GM18873 (cell line): ENCODE measurements around the gene HLA-A.
"Not testable (repeated sequence)": the region's sequence is repeated elsewhere in the genome, so short reads cannot be mapped to it uniquely, and the experiment has no call there.

Source experiments
- ATAC-seq: cut with Tn5 transposase; IDR thresholded peaks from one replicate; pipeline ENCODE4 v1.9.1; 2021; ENCODE audit warnings: mild to moderate bottlenecking, moderate library complexity, moderate number of reproducible peaks; ENCODE audit not compliant: unreplicated experiment, low FRiP score

The HLA-A gene

DNA sequence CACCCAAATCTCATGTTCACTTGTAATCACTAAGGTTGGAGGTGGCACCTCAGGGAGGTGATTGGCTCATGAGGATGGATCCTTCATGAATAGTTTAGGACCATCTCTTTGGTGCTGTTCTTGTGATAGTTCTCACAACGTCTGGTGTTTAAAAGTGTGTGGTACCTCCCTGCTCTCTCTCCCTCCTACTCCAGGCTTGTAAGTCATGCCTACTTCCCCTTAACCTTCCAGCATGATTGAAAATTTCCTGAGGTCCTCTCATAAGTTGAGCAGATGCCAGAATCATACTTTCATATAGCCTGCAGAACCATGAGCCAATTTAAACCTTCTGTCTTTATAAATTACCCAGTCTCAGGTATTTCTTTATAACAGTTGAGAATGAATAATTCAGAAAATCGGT, 16.6 kb downstream of the HLA-A start:
- ATAC-seq, result no peak

DNA sequence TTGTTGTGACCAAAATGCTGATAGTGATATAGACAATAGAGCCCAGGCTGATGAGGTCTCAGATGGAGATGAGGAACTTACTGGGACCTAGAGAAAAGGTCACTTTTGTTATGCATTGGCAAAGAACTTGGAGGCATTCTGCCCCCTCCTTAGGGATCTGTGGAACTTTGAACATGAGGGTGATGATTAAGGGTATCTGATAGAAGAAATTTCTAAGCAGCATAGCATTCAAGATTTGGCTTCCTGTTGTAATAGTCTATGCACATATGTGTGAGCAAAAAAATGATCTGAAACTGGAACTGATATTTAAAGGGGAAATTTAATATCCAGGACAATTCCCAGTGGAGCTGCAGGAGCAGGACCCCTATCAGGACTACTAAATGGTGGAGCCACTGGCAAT, 17.1 kb downstream of the HLA-A start:
- ATAC-seq, result no peak

DNA sequence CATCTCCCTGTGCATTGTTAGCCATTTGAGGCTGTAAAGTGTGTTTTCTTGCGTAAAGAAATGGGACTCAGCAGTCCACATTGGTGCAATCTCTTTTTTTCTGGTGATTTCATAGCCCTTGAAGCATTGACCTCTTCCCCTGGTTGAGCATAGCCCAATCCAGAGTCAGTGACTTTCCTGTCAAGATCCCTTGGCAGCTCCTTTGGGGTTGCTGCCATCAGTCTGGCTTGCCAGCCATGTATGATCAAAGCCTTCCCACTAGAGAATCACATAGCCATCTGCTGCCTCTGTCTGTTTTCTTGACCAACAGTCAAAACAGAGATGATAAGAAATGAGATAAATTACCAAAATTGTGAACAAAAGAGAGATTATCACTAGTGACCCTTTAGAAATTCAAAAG, 19.6 kb downstream of the HLA-A start:
- no peak for ATAC-seq

DNA sequence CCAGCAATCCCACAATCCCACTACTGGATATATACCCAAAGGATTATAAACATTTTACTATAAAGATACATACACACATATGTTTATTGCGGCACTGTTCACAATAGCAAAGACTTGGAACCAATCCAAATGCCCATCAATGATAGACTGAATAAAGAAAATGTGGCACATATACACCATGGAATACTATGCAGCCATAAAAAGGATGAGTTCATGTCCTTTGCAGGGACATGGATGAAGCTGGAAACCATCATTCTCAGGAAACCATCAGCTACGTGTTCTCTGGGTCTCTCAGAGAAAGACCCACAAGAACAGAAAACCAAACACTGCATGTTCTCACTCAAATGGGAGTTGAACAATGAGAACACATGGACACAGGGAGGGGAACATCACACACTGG, 21.4 kb downstream of the HLA-A start:
- ATAC-seq, result not testable (repeated sequence)

DNA sequence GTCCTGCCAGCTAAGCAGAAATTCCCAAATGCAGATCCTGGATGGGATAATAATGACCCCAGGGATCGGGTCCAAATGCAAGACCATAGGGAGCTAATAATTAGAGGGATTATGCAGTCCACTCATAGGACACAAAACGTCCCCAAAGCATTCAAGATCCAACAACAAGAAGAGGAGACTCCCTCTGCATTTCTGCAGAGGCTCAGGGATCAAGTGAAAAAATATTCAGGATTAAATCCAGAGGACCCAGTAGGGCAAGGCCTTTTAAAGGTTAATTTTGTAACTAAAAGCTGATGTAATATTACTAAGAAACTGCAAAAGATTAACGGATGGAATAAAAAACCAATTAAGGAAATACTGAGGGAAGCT, 22.2 kb downstream of the HLA-A start:
- ATAC-seq, result no peak

DNA sequence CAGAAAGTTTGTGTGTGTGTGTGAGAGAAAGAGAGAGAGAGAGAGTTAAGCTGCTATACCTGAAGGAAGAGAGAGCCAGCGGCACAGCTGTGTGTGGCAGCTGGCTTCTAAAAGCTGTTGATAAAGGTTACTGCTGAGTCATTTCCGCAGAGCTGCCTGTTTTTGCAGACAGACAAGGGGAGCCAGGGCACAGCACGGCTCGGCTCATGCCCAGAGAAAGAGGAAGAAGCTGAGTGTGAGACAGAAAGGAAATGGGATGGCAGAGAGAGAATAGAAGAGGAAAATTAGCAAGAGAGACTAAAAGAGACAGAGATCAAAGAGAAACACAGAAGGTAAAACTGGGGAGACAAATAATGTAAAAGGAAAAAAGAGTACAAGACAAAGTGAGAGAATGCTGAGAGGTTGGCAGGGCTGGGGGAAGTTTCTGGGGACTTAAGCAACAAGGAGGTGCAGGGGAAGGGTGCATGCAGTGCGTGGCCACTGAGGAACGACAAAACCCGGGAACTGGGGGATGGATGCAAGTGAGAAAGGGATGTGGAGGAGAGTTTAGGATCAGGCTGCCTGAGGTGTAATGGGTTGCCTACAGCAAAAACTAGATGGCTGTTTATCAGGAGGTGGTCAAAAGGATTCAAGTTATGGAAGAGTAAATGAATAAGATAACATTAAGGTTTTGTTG, 22.7 kb downstream of the HLA-A start:
- peak; percentile 87 for ATAC-seq

DNA sequence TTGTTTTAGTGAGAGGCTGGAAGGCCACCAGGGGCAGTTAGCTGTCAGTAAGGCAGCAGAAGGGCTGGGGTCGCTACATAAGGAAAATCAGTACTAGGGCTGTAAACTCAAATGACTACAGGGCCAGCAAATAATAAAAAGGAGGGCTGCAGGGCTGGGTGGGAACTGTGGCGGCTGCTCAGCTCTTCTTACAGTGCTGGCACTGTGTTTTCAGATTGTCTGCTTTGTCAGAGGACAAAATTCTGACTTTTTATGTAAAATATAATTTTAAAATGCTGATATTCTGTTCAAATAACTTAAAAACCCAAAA, 23.2 kb downstream of the HLA-A start:
- ATAC-seq, result no peak

DNA sequence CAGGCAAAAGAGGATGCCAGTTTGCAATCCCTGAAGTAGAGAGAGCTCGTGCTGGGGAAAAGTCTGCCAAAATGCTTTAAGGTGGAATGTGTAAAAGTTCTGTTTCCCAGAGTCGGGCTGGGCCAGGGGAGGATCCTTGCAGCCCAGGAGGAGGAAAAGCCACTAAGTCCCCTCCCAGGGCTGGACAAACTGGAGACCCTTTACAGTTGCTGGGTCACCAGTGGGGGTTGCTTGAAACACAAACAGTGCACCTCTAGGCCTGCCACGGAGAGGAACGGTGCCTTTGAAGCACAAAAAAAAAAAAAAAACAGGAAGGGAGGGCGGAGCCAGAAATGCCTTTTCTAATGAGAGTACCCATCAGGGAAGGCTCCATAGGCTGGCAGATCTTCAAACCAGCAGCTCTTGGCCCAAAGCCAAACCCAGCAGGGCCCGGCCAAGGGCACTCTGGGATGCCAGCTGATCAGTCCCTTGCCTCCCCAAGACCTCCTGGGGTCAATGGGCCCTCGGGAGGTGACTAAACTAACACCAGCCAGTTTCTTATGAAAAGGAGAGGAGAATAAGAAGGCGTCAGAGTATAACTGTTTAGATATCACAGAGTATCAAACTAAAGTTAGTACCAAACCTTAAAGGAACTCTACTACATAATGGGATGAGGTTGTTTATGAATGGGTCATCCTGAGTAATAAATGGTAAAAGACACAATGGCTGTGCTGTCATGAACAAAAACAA, 23.7 kb downstream of the HLA-A start:
- ATAC-seq, result no peak

DNA sequence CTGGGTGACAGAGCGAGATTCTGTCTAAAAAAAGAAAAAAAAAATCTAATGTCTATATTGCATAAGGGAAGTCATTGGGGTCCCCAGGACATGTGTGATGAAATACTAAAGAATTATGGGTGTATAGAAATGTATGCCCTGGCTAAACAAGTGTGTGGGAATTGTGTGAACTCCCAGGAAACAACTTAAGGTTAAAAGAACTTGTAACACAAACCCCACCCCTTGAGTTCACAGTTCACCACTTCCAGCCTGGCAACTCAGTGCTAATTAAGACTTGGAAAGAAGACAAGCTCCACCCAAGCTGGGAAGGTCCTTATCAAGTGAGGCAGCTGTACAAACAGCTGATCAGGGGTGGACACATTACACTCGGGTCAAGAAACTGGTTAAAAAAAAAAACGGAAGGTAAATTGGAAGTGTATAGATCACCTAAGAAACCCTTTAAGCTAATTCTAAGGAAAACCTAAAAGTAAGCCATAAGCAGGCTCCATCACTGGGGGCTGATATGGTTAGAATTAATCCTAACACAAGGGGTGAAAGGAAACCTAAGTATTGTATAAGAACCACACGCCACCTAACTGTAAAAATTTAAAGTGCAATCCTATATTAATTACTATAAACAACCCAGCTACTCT, 25.2 kb downstream of the HLA-A start:
- ATAC-seq, result no peak

DNA sequence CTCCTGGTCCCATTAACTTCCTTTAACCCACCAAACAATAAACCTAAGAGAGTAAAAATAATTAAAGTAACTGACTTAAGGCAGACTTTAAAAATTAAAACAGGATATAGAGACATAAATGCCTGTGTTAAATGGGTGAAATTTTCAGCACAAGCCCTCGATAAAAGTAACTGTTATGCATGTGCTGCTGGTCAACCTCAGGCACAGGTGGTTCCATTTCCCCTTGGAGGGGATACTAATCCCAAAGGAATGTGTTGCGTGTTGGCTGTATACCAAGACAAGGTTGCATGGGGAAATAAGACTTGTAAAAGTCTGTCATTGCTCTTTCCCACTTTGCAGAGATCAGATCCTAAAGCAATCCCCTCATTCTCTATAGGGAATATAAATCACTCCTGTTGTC, 25.8 kb downstream of the HLA-A start:
- no peak for ATAC-seq

DNA sequence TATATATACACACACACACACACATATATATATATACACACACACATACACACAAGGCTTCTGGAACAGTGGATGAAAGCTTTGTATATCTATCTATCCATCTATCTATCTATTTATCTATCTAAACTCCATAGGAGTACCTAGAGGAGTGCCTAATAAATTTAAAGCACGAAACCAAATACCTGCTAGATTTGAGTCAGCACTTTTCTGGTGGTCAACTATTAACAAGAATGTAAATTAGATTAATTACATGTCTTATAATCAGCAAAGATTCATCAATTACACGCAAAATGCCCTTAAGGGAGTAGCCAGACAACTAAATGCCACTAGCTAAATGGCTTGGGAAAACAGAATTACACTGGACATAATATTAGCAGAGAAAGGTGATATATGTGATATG, 26.6 kb downstream of the HLA-A start:
- ATAC-seq, result no peak

DNA sequence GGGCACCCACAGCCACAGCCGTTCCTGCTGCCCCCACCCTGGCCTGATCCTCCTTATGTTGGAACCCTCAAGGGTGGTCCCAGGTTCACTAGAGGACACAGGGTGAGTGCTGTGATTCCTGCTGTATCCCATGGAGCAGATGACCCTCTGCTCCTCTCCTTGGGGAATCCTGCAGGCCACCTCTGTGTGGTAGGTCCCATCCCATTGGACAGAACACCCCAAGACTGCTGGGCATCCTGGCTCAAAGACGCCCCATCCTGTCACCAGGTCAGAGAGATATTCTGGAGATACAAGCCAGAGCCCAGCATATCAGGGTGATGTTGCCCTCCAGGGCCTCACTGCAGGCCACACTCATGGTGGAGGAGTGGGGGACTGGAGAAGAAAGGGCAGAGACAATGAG, 28.4 kb downstream of the HLA-A start:
- ATAC-seq, result no peak

DNA sequence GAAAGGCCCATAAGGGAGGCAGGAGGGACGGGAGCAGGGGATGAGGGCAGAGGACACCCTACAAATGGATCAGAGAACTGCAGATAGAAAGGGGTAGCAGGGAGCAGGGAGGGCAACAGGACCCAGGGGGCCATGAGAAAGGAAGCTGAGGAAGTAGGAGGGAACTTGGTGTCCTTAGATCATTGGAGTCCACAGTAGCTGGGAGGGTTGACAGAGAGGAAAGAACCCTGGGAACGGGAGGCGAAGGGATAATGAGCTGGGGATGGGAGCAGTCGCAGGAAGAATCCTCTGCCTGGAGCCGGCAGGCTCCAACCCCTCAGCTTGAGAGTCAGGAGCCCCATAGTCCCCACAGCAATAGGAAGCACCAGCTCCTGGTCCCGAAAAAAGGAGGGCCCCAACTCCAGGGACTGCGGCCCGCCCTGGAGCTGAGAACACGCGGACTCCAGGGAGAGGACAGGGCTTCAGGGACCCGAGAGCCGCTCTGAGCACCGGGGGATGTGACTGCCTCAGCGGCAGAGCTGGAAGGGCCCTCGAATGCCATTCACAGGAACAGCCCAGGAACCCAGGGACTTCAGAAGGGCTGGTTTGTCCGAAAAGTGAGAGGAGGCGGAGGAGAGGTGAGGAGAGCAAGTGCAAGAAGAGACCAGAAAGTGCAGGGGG, 32.7 kb downstream of the HLA-A start:
- ATAC-seq, result no peak

DNA sequence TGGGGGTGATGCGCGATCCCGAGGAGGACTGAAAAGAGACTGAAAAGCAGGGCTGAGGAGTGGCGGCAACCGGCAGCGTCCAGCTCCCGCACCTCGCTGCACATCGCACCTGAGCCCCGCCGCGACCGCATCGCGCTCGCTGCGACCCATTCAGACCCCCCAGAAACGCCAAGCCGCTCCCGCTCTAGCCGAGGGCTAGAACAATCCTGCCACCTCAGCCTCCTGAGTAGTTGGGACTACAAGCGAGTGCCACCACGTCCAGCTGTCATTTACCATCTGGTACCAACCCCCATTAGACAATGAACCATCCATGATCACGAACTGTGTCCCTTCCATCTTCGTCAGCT, 33.2 kb downstream of the HLA-A start:
- no peak for ATAC-seq

DNA sequence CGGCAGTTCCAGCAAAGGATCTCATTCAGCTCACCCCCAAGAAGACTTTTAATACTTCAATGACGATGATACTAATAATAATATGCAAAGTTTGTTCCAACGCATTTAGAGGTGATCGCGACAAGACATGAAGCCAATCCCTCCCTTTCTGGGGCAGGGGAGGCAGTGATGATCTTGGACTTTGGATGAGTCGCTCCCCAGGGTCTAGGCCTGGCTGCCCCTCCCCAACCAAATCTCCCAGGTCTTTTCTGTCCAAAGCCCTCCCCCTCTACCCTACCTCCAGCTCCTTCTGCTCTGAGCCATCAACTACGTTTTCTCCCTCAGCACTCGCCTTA, 33.9 kb downstream of the HLA-A start:
- no peak for ATAC-seq

DNA sequence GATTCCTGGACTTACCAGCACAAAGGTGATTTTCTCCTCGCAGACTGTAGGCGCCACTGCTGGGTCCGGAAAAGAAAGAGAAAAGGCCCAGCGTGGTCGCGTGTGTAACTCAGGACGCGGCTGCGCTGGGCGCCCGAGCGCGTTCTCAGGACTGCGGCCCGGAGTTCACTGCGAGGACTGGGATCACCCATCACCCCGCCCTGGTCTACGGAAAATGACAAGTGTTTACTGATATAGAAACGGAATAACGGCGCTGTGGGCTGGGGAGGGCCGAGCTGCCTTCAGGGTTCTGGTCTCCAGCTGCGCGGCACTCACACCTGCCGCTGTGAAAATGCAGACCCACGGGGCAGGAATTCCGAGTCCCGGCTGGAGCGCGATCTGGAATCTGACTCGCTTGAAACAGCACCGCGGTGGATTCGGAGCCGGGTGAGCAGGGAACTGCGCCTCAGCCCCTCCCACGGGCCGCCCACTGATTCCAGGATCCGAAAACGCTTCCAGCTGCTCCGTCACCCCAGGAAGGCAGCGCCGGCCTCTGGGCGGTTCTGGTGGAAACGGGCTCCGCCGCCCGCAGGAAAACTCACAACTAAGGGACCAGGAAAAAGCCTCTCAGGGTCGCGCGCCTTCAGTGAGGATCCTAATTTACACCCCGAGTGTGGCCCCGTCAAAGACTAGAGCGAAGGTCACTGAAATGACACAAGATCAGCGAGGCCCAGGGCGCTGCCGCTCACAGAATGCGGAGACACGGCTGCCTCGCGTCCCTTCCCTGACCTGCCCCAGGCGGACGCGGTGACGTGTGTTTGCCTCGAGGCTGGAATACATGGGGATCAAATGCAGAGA, 34.5 kb downstream of the HLA-A start:
- no peak for ATAC-seq

DNA sequence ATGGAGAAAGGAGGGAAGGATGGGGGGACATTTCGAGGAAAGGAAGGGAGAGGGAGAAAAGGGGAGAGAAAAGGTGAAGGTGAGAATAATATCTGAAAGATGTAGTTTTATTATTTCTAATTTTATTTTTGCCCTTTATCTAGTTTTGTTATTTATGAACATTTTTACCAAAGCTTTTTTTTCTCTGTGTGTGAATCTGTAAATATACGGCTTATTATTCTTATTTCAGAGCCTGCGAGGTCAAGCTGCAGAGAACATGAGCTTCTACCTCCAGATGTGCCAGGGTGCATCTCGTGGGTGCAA, 35.0 kb downstream of the HLA-A start:
- ATAC-seq, result no peak

DNA sequence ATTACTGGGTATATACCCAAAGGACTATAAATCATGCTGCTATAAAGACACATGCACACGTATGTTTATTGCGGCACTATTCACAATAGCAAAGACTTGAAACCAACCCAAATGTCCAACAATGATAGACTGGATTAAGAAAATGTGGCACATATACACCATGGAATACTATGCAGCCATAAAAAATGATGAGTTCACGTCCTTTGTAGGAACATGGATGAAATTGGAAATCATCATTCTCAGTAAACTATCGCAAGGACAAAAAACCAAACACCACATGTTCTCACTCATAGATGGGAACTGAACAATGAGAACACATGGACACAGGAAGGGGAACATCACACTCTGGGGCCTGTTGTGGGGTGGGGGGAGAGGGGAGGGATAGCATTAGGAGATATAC, 37.7 kb downstream of the HLA-A start:
- ATAC-seq, result not testable (repeated sequence)

DNA sequence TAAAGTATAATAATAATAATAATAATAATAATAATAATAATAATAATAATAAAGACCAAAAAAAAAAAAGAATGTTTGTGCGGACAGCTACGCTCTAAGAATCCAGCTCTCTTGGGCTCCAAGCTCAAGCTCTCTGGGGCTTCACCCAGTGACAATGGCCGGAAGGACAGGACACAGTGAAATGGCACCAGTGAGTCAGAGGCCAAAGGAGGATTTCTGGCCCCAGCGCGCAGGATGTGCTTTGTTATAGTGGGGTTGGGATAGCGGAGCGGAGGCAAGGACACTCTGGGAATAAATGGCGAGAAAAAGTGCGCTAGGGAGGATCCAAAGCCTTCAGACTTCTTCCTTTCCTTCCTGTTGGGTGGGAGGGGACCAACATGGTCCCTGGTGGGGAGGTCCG, 38.2 kb downstream of the HLA-A start:
- no peak for ATAC-seq

DNA sequence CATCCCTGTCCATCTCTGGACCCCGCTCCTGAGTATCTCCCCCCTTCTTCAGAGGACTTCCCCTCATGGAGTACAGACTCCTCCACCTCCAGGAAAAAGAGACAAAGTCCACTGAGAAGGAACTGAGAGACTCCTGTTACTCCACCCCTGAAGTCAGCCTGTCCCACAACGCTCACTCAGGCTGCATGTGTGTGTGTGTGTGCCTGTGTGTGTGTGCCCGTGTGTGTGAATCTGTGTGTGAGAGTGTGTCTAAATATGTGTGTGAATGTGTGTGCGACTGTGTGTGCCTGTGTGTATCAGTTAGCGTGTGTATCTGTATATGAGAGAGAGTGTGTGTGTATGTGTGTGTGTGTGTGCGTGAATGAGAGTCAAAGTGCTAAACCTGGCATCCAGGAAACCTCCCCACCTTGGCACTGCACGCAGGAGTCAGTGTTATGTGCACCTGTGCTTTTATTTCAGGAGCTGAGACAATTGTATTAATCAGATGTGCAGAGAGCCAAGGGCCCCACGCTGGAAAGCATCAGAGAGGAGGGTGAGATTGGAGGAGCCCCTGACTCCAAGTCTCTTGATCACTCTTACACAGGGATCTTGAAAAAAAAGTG, 39.0 kb downstream of the HLA-A start:
- ATAC-seq, result no peak

DNA sequence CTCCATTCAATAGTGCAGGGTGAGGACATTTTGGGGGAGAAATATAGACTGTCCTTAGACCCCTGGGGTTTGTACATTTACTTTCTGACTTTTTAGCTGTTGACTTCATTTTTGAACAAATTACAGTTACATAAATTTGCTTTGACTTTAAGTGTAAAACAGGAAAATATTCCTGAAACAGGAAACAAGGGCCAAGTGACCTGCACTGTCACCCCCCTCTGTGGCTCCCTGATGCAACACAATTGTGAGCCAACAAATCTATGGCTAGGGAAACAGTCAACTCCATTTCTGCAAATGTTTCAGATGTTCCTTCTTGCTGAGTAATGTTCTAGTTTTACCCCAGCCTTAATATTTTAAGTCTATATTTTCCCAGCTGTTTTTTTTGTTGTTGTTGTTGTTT, 39.8 kb downstream of the HLA-A start:
- ATAC-seq, result no peak
